ENCODE results near the gene RBM38. TPM values are rescaled to one million over a fixed set of nuclear protein-coding genes. Genes with fewer than 3 reads are reported as not detected.

RBM38 gene
- total RNA-seq, 6 experiments from 2014 or later: 3.7 to 5.7 (median 4.6) TPM

DNA sequence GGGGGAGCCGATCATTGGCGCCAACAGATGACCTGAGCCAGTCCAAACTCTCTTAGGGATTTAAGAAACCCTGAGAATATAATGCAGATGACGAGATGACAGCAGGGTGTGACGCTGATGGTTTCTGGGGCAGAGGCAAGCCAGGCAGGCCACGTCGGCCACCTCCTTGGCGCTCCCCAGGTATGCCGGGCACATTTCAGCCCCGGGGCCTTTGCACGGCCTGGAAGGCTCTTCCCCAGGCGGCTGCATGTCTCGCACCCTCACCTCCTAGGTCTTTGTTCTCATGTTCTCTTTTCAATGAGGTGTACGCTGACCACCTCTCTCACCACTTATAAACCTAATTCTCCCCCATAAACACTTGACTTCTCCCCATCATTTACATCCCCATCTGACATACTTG is 64.9 kb downstream of the RBM38 start:
- DNase-seq: no peak
- H3K27me3 Mint-ChIP-seq (ENCODE audit: insufficient read depth): peaks cover 61% of the 10 kb centered on the region
- H3K27ac Mint-ChIP-seq: no peak overlapping the region
- H3K36me3 Mint-ChIP-seq (ENCODE audit: low read depth): no peaks in the 10 kb centered on the region
- H3K4me1 Mint-ChIP-seq (ENCODE audit: low read depth): no peaks in the 10 kb centered on the region
- H3K9me3 Mint-ChIP-seq: peaks cover 5% of the 10 kb centered on the region; the same call in 1 of the 2 replicates
- TF ChIP-seq, protein P1, sequence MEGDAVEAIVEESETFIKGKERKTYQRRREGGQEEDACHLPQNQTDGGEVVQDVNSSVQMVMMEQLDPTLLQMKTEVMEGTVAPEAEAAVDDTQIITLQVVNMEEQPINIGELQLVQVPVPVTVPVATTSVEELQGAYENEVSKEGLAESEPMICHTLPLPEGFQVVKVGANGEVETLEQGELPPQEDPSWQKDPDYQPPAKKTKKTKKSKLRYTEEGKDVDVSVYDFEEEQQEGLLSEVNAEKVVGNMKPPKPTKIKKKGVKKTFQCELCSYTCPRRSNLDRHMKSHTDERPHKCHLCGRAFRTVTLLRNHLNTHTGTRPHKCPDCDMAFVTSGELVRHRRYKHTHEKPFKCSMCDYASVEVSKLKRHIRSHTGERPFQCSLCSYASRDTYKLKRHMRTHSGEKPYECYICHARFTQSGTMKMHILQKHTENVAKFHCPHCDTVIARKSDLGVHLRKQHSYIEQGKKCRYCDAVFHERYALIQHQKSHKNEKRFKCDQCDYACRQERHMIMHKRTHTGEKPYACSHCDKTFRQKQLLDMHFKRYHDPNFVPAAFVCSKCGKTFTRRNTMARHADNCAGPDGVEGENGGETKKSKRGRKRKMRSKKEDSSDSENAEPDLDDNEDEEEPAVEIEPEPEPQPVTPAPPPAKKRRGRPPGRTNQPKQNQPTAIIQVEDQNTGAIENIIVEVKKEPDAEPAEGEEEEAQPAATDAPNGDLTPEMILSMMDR (IDR thresholded peaks at IDR 0.05): no peak
- H3K4me3 Mint-ChIP-seq: no peak overlapping the region

DNA sequence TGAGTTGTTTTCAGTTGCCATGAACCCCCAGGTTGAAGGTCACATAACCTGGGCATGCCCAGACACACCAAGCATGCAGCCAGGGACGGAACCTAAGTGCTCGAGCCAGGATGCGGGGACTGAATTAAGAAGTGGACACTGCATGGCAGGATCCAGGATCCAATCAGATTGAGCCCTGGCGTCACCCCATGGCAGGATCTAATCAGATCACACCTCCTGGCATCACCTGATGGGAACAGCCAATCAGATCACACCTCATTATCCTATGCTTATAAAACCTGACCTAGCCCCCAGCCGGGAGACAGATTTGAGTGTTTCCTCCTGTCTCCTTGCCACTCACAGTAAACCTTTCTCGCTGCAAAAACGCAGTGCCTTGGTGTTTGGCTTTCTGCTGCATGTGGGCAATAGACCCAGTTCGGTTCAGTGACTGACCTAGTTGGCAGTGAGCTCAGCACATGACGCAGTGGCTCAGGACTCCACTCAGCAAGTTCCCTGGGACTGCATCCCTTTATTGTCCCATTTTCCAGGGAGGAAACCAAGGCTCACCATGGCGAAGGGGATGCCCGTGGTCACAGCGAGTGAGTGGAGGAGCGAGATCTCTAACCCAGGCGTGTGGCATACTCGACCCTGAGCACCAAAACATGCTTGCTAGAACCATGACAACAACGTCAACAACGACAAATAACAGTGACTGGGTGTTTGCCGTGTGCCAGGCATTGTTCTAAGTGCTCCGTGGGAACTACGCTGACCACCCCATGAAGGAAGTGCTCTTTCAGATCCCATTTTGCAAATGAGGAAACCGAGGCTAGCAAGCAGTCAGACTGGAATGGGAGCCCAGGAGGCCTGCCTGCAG is 66.3 kb downstream of the RBM38 start:
- H3K27me3 Mint-ChIP-seq (ENCODE audit: insufficient read depth): peaks cover 61% of the 10 kb centered on the region
- TF ChIP-seq, protein P1 (IDR thresholded peaks at IDR 0.05): no peak
- H3K36me3 Mint-ChIP-seq (ENCODE audit: low read depth): no peaks in the 10 kb centered on the region
- no peak overlapping the region for H3K4me3 Mint-ChIP-seq
- H3K27ac Mint-ChIP-seq: no peak overlapping the region
- peaks cover 5% of the 10 kb centered on the region; the same call in 1 of the 2 replicates for H3K9me3 Mint-ChIP-seq
- DNase-seq: no peak
- H3K4me1 Mint-ChIP-seq (ENCODE audit: low read depth): no peaks in the 10 kb centered on the region

DNA sequence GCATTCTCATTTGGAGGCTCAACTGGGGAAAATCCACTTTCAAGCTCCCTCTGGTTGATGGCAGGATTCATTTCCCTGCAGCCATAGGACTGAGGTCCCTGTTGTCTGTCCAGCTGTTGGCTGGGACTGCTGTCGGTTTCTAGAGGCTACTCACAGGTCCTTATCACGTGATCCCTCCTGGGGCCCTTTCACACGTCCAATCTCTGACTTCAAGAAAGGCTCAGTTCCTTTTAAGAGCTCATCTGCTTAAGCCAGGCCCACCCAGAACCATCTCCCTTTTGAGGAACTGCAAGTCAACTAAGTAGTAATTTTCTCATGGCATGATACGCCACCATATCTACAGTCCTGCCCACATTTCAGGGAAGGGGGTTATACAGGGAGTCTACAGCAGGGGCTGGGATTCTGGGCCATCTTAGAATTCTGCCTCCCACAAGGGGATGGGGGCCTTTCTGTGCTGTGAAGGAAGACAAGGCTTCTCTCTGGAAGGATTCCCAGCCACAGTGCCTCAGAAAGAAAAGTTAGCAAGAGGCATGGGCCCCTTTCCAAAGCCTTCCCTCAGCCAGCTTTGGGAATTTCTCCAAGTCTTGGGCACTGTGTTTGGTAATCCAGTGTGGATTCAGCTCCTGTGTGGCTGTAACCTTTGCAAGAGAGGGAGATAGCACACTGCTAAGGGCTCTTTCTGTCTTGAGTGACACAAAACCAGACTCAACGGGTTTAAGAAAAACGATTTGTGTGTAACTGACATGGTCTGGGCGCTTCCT is 67.4 kb downstream of the RBM38 start:
- TF ChIP-seq, protein P1 (IDR thresholded peaks at IDR 0.05): no peak
- peaks cover 59% of the 10 kb centered on the region for H3K27me3 Mint-ChIP-seq (ENCODE audit: insufficient read depth)
- H3K4me1 Mint-ChIP-seq (ENCODE audit: low read depth): no peaks in the 10 kb centered on the region
- H3K4me3 Mint-ChIP-seq: no peak overlapping the region
- H3K36me3 Mint-ChIP-seq (ENCODE audit: low read depth): no peaks in the 10 kb centered on the region
- DNase-seq: no peak
- peaks cover 5% of the 10 kb centered on the region; the same call in 1 of the 2 replicates for H3K9me3 Mint-ChIP-seq
- no peak overlapping the region for H3K27ac Mint-ChIP-seq

Other genes with a start within 250 kb of the RBM38 start
- gene BMP7, start 124.8 kb upstream of the RBM38 start, total RNA-seq (2021; fragmentation: NEBNext Ultra II Directional; extraction: Animal tissue kit (Norgen Biotek cat#: 25700)): not detected
- not detected for gene SPO11, start 61.6 kb upstream of the RBM38 start, total RNA-seq (2021; fragmentation: NEBNext Ultra II Directional; extraction: Animal tissue kit (Norgen Biotek cat#: 25700))
- 10 to 100 TPM; 25.1 to 31.4 (median 28.3) TPM for gene RAE1, start 40.1 kb upstream of the RBM38 start, total RNA-seq (2021; fragmentation: NEBNext Ultra II Directional; extraction: Animal tissue kit (Norgen Biotek cat#: 25700))
- gene CTCFL, start 133.7 kb downstream of the RBM38 start, total RNA-seq (2021; fragmentation: NEBNext Ultra II Directional; extraction: Animal tissue kit (Norgen Biotek cat#: 25700)): not detected
- gene PCK1, start 169.7 kb downstream of the RBM38 start, total RNA-seq (2021; fragmentation: NEBNext Ultra II Directional; extraction: Animal tissue kit (Norgen Biotek cat#: 25700)): not detected
- not detected for gene ZBP1, start 229.0 kb downstream of the RBM38 start, total RNA-seq (2021; fragmentation: NEBNext Ultra II Directional; extraction: Animal tissue kit (Norgen Biotek cat#: 25700))

All from HFFc6 (cell line).